ENCODE results near the gene FAM177B. TPM values are rescaled to one million over a fixed set of nuclear protein-coding genes. Genes with fewer than 3 reads are reported as not detected.
A peak's percentile ranks its signal among the peaks of the same experiment; 100 is the strongest.

The FAM177B gene
- total RNA-seq, result 0.49 TPM in 1 of 2 replicates, not detected in the other

DNA sequence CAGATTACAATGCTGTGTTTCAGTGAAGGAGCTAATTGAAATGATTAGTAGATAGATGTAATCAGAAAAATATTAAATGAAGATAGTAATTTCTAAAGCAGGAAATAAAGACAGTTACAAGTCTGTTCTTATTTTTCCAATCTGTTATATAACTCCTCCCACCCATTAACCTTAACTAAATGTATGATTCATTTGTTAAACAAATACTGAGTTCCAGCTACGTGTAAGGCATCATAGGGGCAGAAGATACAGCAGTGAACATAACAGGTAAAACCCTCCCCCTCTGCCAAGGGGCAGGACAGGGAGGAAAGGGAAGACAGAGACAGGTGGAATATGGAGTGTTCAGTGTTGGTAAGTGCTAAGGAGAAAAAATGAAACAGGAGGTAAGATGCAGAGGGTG, at the start of gene FAM177B:
Gene FAM177B, plus strand, starts transcription at position 231 of the 400 bp plus-strand sequence. CDS start 9,344 bp downstream, outside the sequence.
- no peak within 1 kb of the TSS for H3K27ac Mint-ChIP-seq
- intact Hi-C loops (cut with micrococcal nuclease), result loop anchor here (10.0 kb wide), 1 partner anchor 388 kb away; no protein-coding TSS in a partner anchor

GRCh38 chr1:222691016-222691415, 46.0 kb upstream of the FAM177B start:
- intact Hi-C loops (cut with micrococcal nuclease), result no loop called here
- no peak for DNase-seq (ENCODE audit: low spot score)
- Mint-ChIP-seq H3K9me3 (no peaks in the 10 kb centered on the region), H3K27ac (no peak overlapping the region), H3K36me3 (ENCODE audit: low read depth) (peaks cover 13% of the 10 kb centered on the region), H3K4me1 (ENCODE audit: low read depth) (no peaks in the 10 kb centered on the region), H3K27me3 (ENCODE audit: insufficient read depth) (no peaks in the 10 kb centered on the region), H3K4me3 (no peak overlapping the region)

More for the DNA sequence above, at the start of gene FAM177B:
- no peak within 1 kb of the TSS for H3K4me3 Mint-ChIP-seq
- peaks cover 17% of the 10 kb centered on the region for H3K36me3 Mint-ChIP-seq (ENCODE audit: low read depth)
- no peaks in the 10 kb centered on the region for H3K9me3 Mint-ChIP-seq
- H3K27me3 Mint-ChIP-seq (ENCODE audit: insufficient read depth), result no peaks in the 10 kb centered on the region
- peaks cover 7% of the 10 kb centered on the region for H3K4me1 Mint-ChIP-seq (ENCODE audit: low read depth)
- DNase-seq (ENCODE audit: low spot score), result no peak

- H3K27me3 Mint-ChIP-seq (ENCODE audit: insufficient read depth), result no peaks in the 10 kb centered on the region
- no peak overlapping the region for H3K27ac Mint-ChIP-seq
- intact Hi-C loops (cut with micrococcal nuclease), result no loop called here
- no peak overlapping the region for H3K4me3 Mint-ChIP-seq
- H3K36me3 Mint-ChIP-seq (ENCODE audit: low read depth), result peaks cover 13% of the 10 kb centered on the region
- DNase-seq (ENCODE audit: low spot score), result no peak
- no peaks in the 10 kb centered on the region for H3K9me3 Mint-ChIP-seq
- H3K4me1 Mint-ChIP-seq (ENCODE audit: low read depth), result no peaks in the 10 kb centered on the region
Measured at GRCh38 chr1:222694927-222695326, 42.1 kb upstream of the FAM177B start.

DNA sequence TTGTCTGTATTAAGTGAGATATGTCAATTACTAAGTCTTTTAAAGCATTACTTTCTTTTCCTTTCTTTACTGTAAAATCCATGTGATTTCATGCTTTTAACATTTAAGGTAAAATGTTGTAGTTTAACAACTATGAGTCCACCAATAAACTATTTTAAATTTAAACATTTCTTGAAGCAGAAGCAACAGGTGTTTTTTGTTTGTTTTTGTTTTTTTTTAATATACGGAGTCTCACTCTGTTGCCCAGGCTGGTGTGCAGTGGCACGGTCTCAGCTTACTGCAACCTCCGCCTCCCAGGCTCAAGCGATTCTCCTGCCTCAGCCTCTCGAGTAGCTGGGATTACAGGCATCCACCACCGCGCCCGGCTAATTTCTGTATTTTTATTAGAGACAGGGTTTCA, 40.3 kb upstream of the FAM177B start:
- Mint-ChIP-seq H3K4me1 (ENCODE audit: low read depth) (no peaks in the 10 kb centered on the region), H3K9me3 (no peaks in the 10 kb centered on the region), H3K36me3 (ENCODE audit: low read depth) (peaks cover 14% of the 10 kb centered on the region), H3K4me3 (no peak overlapping the region), H3K27ac (no peak overlapping the region), H3K27me3 (ENCODE audit: insufficient read depth) (no peaks in the 10 kb centered on the region)
- no peak for DNase-seq (ENCODE audit: low spot score)
- intact Hi-C loops (cut with micrococcal nuclease), result no loop called here

GRCh38 chr1:222697203-222697602, 39.8 kb upstream of the FAM177B start:
- Mint-ChIP-seq H3K4me3 (no peak overlapping the region), H3K36me3 (ENCODE audit: low read depth) (peaks cover 15% of the 10 kb centered on the region), H3K4me1 (ENCODE audit: low read depth) (peaks cover under 1% of the 10 kb centered on the region), H3K27ac (no peak overlapping the region), H3K9me3 (no peaks in the 10 kb centered on the region), H3K27me3 (ENCODE audit: insufficient read depth) (no peaks in the 10 kb centered on the region)
- no peak for DNase-seq (ENCODE audit: low spot score)
- intact Hi-C loops (cut with micrococcal nuclease), result no loop called here

GRCh38 chr1:222697826-222698225, 39.2 kb upstream of the FAM177B start:
- Mint-ChIP-seq H3K4me1 (ENCODE audit: low read depth) (peaks cover 6% of the 10 kb centered on the region), H3K9me3 (no peaks in the 10 kb centered on the region), H3K36me3 (ENCODE audit: low read depth) (peaks cover 18% of the 10 kb centered on the region), H3K27ac (no peak overlapping the region), H3K4me3 (no peak overlapping the region), H3K27me3 (ENCODE audit: insufficient read depth) (no peaks in the 10 kb centered on the region)
- intact Hi-C loops (cut with micrococcal nuclease), result no loop called here
- DNase-seq (ENCODE audit: low spot score), result no peak

DNA sequence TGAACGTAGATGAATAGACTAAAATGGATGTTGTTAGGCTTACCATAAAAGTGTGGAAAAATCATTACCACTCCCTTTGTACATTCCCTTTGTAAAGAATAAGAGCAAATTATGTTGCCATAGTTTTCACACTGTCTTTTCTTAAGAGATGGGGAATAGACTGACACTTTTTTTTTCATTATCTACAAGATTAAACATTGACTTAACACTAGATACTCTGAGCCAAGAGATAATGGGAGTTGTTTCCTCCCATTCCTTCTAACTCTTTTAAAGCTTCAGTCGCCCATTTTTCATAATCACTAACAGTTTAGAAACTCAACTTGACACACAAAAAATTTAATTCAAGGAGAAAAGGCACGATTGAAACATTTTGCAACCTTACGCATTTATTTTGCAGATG, 34.8 kb upstream of the FAM177B start:
- no peak overlapping the region for H3K4me3 Mint-ChIP-seq
- no peak overlapping the region for H3K27ac Mint-ChIP-seq
- no peak for DNase-seq (ENCODE audit: low spot score)
- H3K27me3 Mint-ChIP-seq (ENCODE audit: insufficient read depth), result no peaks in the 10 kb centered on the region
- H3K9me3 Mint-ChIP-seq, result no peaks in the 10 kb centered on the region
- H3K36me3 Mint-ChIP-seq (ENCODE audit: low read depth), result peaks cover 37% of the 10 kb centered on the region
- intact Hi-C loops (cut with micrococcal nuclease), result no loop called here
- H3K4me1 Mint-ChIP-seq (ENCODE audit: low read depth), result peaks cover 34% of the 10 kb centered on the region

GRCh38 chr1:222704260-222704659, 32.7 kb upstream of the FAM177B start:
- intact Hi-C loops (cut with micrococcal nuclease), result no loop called here
- peaks cover 48% of the 10 kb centered on the region for H3K4me1 Mint-ChIP-seq (ENCODE audit: low read depth)
- no peaks in the 10 kb centered on the region for H3K9me3 Mint-ChIP-seq
- peaks cover 41% of the 10 kb centered on the region for H3K36me3 Mint-ChIP-seq (ENCODE audit: low read depth)
- H3K4me3 Mint-ChIP-seq, result no peak overlapping the region
- no peak for DNase-seq (ENCODE audit: low spot score)
- no peaks in the 10 kb centered on the region for H3K27me3 Mint-ChIP-seq (ENCODE audit: insufficient read depth)
- H3K27ac Mint-ChIP-seq, result no peak overlapping the region

GRCh38 chr1:222706815-222707214, 30.2 kb upstream of the FAM177B start:
- peaks cover 39% of the 10 kb centered on the region for H3K36me3 Mint-ChIP-seq (ENCODE audit: low read depth)
- H3K4me1 Mint-ChIP-seq (ENCODE audit: low read depth), result peaks cover 67% of the 10 kb centered on the region
- intact Hi-C loops (cut with micrococcal nuclease), result no loop called here
- no peak overlapping the region for H3K27ac Mint-ChIP-seq
- DNase-seq (ENCODE audit: low spot score), result no peak
- no peaks in the 10 kb centered on the region for H3K27me3 Mint-ChIP-seq (ENCODE audit: insufficient read depth)
- H3K9me3 Mint-ChIP-seq, result no peaks in the 10 kb centered on the region
- H3K4me3 Mint-ChIP-seq, result no peak overlapping the region

DNA sequence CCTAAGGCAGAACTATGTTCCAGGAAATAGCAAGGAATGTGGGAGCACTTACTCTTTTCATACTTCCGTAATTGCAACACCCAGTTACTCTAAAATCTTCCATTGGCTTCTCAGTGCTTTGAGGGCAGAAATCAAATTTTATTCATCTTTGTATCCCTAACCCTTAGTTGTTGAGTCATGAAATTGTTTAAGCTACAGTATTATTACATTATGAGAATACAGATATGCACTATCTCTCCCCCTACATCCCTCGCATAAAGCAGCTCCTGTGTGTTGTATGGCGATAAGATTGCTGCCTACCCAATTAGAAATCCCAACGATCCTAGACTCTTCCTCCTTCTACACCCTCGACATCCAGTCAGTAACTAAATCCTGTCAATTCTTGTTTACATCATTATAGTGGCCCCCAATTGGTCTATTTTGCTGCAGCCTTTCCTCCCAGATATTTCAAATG, 27.3 kb upstream of the FAM177B start:
- no peaks in the 10 kb centered on the region for H3K27me3 Mint-ChIP-seq (ENCODE audit: insufficient read depth)
- H3K4me1 Mint-ChIP-seq (ENCODE audit: low read depth), result peaks cover 59% of the 10 kb centered on the region
- DNase-seq (ENCODE audit: low spot score), result no peak
- H3K27ac Mint-ChIP-seq, result no peak overlapping the region
- H3K9me3 Mint-ChIP-seq, result no peaks in the 10 kb centered on the region
- H3K36me3 Mint-ChIP-seq (ENCODE audit: low read depth), result peaks cover 31% of the 10 kb centered on the region
- H3K4me3 Mint-ChIP-seq, result peak overlapping the region; percentile 94
- intact Hi-C loops (cut with micrococcal nuclease), result loop anchor here (5.0 to 10.0 kb wide), 4 partner anchors 965 to 1648 kb away; partner anchors contain the start of genes CAPN2, CNIH4 and DUSP10

GRCh38 chr1:222711319-222712252, 25.4 kb upstream of the FAM177B start:
- H3K36me3 Mint-ChIP-seq (ENCODE audit: low read depth), result peaks cover 25% of the 10 kb centered on the region
- peaks cover 52% of the 10 kb centered on the region for H3K4me1 Mint-ChIP-seq (ENCODE audit: low read depth)

GRCh38 chr1:222712253-222713090, 24.5 kb upstream of the FAM177B start, which contains the start of the genes AIDA and BROX:
TSS of gene AIDA (minus strand) at chr1:222712491. CDS start at chr1:222712317, 174 bp downstream.
TSS of gene BROX (plus strand) at chr1:222712564. CDS start at chr1:222715700, 3,136 bp downstream.
- intact Hi-C loops (cut with micrococcal nuclease), result loop anchor here (1.0 to 10.0 kb wide), 10 partner anchors 57 to 1645 kb away; partner anchors contain the start of genes CAPN2, CNIH4, DUSP10 and TAF1A
- no peaks in the 10 kb centered on the region for H3K9me3 Mint-ChIP-seq
- peak within 1 kb of the TSS; percentile 94 for H3K4me3 Mint-ChIP-seq
- peaks cover 23% of the 10 kb centered on the region for H3K36me3 Mint-ChIP-seq (ENCODE audit: low read depth)
- H3K4me1 Mint-ChIP-seq (ENCODE audit: low read depth), result peaks cover 54% of the 10 kb centered on the region
- DNase-seq (ENCODE audit: low spot score), result peak; percentile 92
- H3K27me3 Mint-ChIP-seq (ENCODE audit: insufficient read depth), result no peaks in the 10 kb centered on the region
- H3K27ac Mint-ChIP-seq, result peak within 1 kb of the TSS; percentile 99

More at GRCh38 chr1:222711319-222712252, 25.4 kb upstream of the FAM177B start:
- intact Hi-C loops (cut with micrococcal nuclease), result loop anchor here (1.0 to 10.0 kb wide), 8 partner anchors 67 to 1646 kb away; partner anchors contain the start of genes CAPN2, CNIH4, DUSP10 and TAF1A
- DNase-seq (ENCODE audit: low spot score), result peak; percentile 67
- H3K9me3 Mint-ChIP-seq, result no peaks in the 10 kb centered on the region
- peak overlapping the region; percentile 94 for H3K4me3 Mint-ChIP-seq
- no peaks in the 10 kb centered on the region for H3K27me3 Mint-ChIP-seq (ENCODE audit: insufficient read depth)
- peak overlapping the region; percentile 99 for H3K27ac Mint-ChIP-seq

Measured in activated T-helper 1 cell treated with anti-CD3 and anti-CD28 coated beads, Interleukin-12 subunit alpha, Interleukin-12 subunit beta, Interleukin-2, Interleukin-4 antibody, amounts not matched to agents 30 ng/mL and 10 ng/mL and 1 ng/mL, durations not matched to agents 14 hours and 24 hours and 36 hours (primary cell).